GM23338 (cell line): ENCODE results near the gene SNX8. TPM values are rescaled to one million over a fixed set of nuclear protein-coding genes. Genes with fewer than 3 reads are reported as not detected.

Experiments used
- ATAC-seq: fragments of 200-7000 bp; cut with Tn5 transposase; 3 replicates; pipeline ENCODE4 v1.9.1; 2020
- DNase-seq: peaks from one replicate; pipeline ENCODE4 v3.0.0-alpha.2; 2015; ENCODE audit warnings: low spot score
- H2AFZ ChIP-seq: fragments of 200-600 bp; sonication (generic); 2 replicates; pipeline ENCODE4 v1.8.0; 2016; ENCODE audit warnings: antibody characterized with exemption, mild to moderate bottlenecking, moderate library complexity
- H3F3A ChIP-seq: fragments of 200-600 bp; sonication (generic); replicated peaks from 2 replicates; pipeline ENCODE4 v1.8.0; 2017; ENCODE audit warnings: antibody characterized with exemption, mixed run types, low read depth
- H3K27ac ChIP-seq: fragments of 200-600 bp; sonication (generic); 2 replicates; pipeline ENCODE4 v1.6.1; 2016; ENCODE audit warnings: low read depth
- H3K27me3 ChIP-seq: fragments of 200-600 bp; sonication (generic); 2 replicates; pipeline ENCODE4 v1.8.0; 2016; ENCODE audit warnings: mild to moderate bottlenecking, mixed run types, moderate library complexity; ENCODE audit not compliant: insufficient read depth
- H3K36me3 ChIP-seq: fragments of 200-600 bp; sonication (generic); 2 replicates; pipeline ENCODE4 v1.8.0; 2016; ENCODE audit warnings: mild to moderate bottlenecking; ENCODE audit not compliant: insufficient read depth
- H3K4me1 ChIP-seq: fragments of 200-600 bp; sonication (generic); 2 replicates; pipeline ENCODE4 v1.8.0; 2016; ENCODE audit warnings: mild to moderate bottlenecking, moderate library complexity; ENCODE audit not compliant: insufficient read depth
- H3K4me2 ChIP-seq: fragments of 200-600 bp; sonication (generic); 2 replicates; pipeline ENCODE4 v1.7.1; 2017; ENCODE audit warnings: mixed run types
- H3K4me3 ChIP-seq: fragments of 200-600 bp; sonication (generic); 2 replicates; pipeline ENCODE4 v1.6.1; 2016; ENCODE audit warnings: mixed run types
- H3K79me2 ChIP-seq: fragments of 200-600 bp; sonication (generic); replicated peaks from 2 replicates; pipeline ENCODE4 v1.8.0; 2017; ENCODE audit warnings: mild to moderate bottlenecking; ENCODE audit not compliant: insufficient read depth
- H3K9me2 ChIP-seq: fragments of 200-600 bp; sonication (generic); 2 replicates; pipeline ENCODE4 v1.8.0; 2017; ENCODE audit not compliant: insufficient read depth
- H4K20me1 ChIP-seq: fragments of 200-600 bp; sonication (generic); replicated peaks from 2 replicates; pipeline ENCODE4 v1.8.0; 2017; ENCODE audit warnings: mild to moderate bottlenecking; ENCODE audit not compliant: insufficient read depth
- H3K27ac Mint-ChIP-seq: 2 replicates; pipeline ENCODE4 v1.8.0; 2020; ENCODE audit warnings: inconsistent platforms, mild to moderate bottlenecking, moderate library complexity, mixed read lengths
- H3K27me3 Mint-ChIP-seq: 3 replicates; pipeline ENCODE4 v1.8.0; 2022; ENCODE audit warnings: low read depth, mild to moderate bottlenecking, moderate library complexity, mixed read lengths, inconsistent platforms; ENCODE audit not compliant: insufficient read depth, poor library complexity
- H3K36me3 Mint-ChIP-seq: 3 replicates; pipeline ENCODE4 v1.8.0; 2021; ENCODE audit warnings: low read depth, mild to moderate bottlenecking, inconsistent platforms, moderate library complexity, mixed read lengths
- H3K4me1 Mint-ChIP-seq: 3 replicates; pipeline ENCODE4 v1.8.0; 2020; ENCODE audit warnings: mild to moderate bottlenecking, inconsistent platforms, mixed read lengths
- H3K4me3 Mint-ChIP-seq: 3 replicates; pipeline ENCODE4 v1.8.0; 2021; ENCODE audit warnings: moderate library complexity, mild to moderate bottlenecking, inconsistent platforms, mixed read lengths
- H3K9me3 Mint-ChIP-seq: 3 replicates; pipeline ENCODE4 v1.8.0; 2020; ENCODE audit warnings: moderate library complexity, mild to moderate bottlenecking, inconsistent platforms, mixed read lengths
- CREB1 ChIP-seq: fragments of 250-450 bp; sonication (Bioruptor Pico); IDR thresholded peaks from 2 replicates; pipeline ENCODE4 v1.5.0; 2020; ENCODE audit warnings: low read depth, mild to moderate bottlenecking, moderate library complexity
- EZH2 ChIP-seq: fragments of 200-600 bp; sonication (generic); IDR thresholded peaks from one replicate; pipeline ENCODE4 v1.8.0; 2017; ENCODE audit warnings: antibody characterized with exemption, mild to moderate bottlenecking, low read depth; ENCODE audit not compliant: unreplicated experiment
- EZH2phosphoT487 ChIP-seq: fragments of 200-600 bp; sonication (generic); IDR thresholded peaks from one replicate; pipeline ENCODE4 v1.8.1; 2018; ENCODE audit warnings: antibody characterized with exemption; ENCODE audit not compliant: unreplicated experiment
- JUNB ChIP-seq: IDR thresholded peaks from one replicate; pipeline ENCODE4 v1.6.1; 2016; ENCODE audit warnings: antibody characterized with exemption; ENCODE audit not compliant: unreplicated experiment
- NANOG ChIP-seq: IDR thresholded peaks from 2 replicates; pipeline ENCODE4 v1.6.1; 2016; ENCODE audit warnings: antibody characterized with exemption, borderline replicate concordance
- POLR2AphosphoS5 ChIP-seq: IDR thresholded peaks from 2 replicates; pipeline ENCODE4 v1.6.1; 2016; ENCODE audit warnings: antibody characterized with exemption, low read depth
- STAT1 ChIP-seq: IDR thresholded peaks from one replicate; pipeline ENCODE4 v1.6.1; 2016; ENCODE audit warnings: antibody characterized with exemption; ENCODE audit not compliant: unreplicated experiment
- ZNF114 ChIP-seq: fragments of 250-450 bp; sonication (Bioruptor Pico); IDR thresholded peaks from 2 replicates; pipeline ENCODE4 v1.5.0; 2020; ENCODE audit warnings: mild to moderate bottlenecking, moderate library complexity
- ZNF331 ChIP-seq: fragments of 250-450 bp; sonication (Bioruptor Pico); IDR thresholded peaks from 2 replicates; pipeline ENCODE4 v1.5.0; 2020; ENCODE audit warnings: low read depth, mild to moderate bottlenecking, moderate library complexity
- polyA plus RNA-seq: library from polyadenylated mRNA; unstranded; fragments of >200 nt; fragmentation: Nextera tagmentation; extraction: Ambion mirVana; gene quantifications from 2 replicates; pipeline ENCODE4 v1.2.1, GENCODE V29; 2016
- total RNA-seq: library from RNA; depleted of rRNA; stranded (reverse); fragments of >200 nt; shearing (Covaris generic); gene quantifications from 2 replicates; pipeline ENCODE4 v1.2.3, GENCODE V29; 2014
- TF ChIP-seq, protein P1 (sequence below), 2 experiments: fragments of 200-600 bp in 1 of 2; sonication (generic) in 1 of 2; conservative IDR thresholded peaks; 2 replicates each; pipeline versions ENCODE4 v1.5.1 to v1.6.1; 2016 to 2017; ENCODE audit warnings: antibody characterized with exemption in 2 of 2, low read depth in 2 of 2, mild to moderate bottlenecking in 2 of 2, moderate library complexity in 1 of 2
- TF ChIP-seq, protein P2 (sequence below): IDR thresholded peaks from 2 replicates; pipeline ENCODE4 v1.6.1; 2016; ENCODE audit warnings: antibody characterized with exemption

The SNX8 gene
- total and polyA plus RNA-seq, 2 experiments from 2014 or later = 44.3 to 50.9 TPM

DNA sequence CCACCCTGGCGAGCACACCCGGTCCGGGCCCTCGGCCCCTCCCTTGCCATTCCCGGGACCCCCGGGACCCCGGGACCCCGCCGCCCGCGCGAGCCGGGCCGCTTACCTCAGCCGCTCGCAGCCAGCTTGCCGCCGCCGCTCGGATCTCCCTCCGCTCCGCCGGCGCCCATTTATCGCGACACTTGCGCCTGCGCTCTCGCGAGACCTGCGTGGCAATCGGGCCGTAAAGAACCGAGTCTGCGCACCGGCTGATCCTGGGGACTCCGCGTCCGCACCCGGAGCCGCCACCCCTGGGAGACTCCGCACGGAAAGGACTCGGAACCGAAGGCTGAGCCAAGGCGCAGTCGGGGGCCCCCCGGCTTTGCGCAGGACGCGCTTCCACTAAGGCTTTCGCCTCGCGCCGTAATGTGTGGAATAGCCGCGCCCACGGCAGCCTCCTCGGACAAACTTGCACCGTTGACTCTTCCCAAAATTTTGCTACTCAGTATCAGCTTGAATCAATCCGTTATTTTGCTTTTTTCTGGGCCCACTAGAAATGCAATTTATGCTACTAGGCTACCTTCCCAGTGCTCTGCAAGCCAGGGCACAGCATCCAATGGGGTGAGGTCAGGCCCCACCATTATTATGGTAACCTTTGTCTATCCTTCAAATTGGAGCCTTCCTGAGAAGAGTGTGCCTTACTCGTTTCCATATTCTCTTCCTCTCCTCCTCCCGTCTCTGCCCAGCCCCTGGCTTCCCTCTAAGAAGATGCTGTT is 81.3 kb downstream of the SNX8 start, which contains the start of gene MAD1L1:
Gene MAD1L1, minus strand, starts transcription at position 180 of the 755 bp plus-strand sequence. CDS start 2,812 bp downstream, outside the sequence.
- H3K79me2 ChIP-seq = peaks cover 56% of the 10 kb centered on the region
- peaks cover 13% of the 10 kb centered on the region for H3K27me3 Mint-ChIP-seq
- H3K4me1 Mint-ChIP-seq = peaks cover 12% of the 10 kb centered on the region
- peak within 1 kb of the TSS; percentile 15 for H2AFZ ChIP-seq
- H3K4me2 ChIP-seq = peak within 1 kb of the TSS; percentile 96
- H3K27me3 ChIP-seq = no peaks in the 10 kb centered on the region
- H3K9me3 Mint-ChIP-seq = no peaks in the 10 kb centered on the region
- peaks cover 12% of the 10 kb centered on the region for H4K20me1 ChIP-seq
- no peaks in the 10 kb centered on the region for H3K9me2 ChIP-seq
- DNase-seq (peak; percentile 96), ATAC-seq (peak; percentile 87)
- peaks cover 33% of the 10 kb centered on the region for H3K36me3 ChIP-seq
- peak within 1 kb of the TSS; percentile 85 for H3K27ac ChIP-seq
- peaks cover 19% of the 10 kb centered on the region for H3K4me1 ChIP-seq
- TF ChIP-seq ZNF331 (CRISPR knock-in tag) (no peak), NANOG (no peak), EZH2 (no peak), JUNB (no peak), CREB1 (CRISPR knock-in tag) (peak; percentile 56; the same call in 1 of the 2 replicates), EZH2phosphoT487 (no peak), POLR2AphosphoS5 (peak; percentile 69; the same call in 1 of the 2 replicates), STAT1 (no peak), ZNF114 (CRISPR knock-in tag) (no peak)
- TF ChIP-seq, protein P1, sequence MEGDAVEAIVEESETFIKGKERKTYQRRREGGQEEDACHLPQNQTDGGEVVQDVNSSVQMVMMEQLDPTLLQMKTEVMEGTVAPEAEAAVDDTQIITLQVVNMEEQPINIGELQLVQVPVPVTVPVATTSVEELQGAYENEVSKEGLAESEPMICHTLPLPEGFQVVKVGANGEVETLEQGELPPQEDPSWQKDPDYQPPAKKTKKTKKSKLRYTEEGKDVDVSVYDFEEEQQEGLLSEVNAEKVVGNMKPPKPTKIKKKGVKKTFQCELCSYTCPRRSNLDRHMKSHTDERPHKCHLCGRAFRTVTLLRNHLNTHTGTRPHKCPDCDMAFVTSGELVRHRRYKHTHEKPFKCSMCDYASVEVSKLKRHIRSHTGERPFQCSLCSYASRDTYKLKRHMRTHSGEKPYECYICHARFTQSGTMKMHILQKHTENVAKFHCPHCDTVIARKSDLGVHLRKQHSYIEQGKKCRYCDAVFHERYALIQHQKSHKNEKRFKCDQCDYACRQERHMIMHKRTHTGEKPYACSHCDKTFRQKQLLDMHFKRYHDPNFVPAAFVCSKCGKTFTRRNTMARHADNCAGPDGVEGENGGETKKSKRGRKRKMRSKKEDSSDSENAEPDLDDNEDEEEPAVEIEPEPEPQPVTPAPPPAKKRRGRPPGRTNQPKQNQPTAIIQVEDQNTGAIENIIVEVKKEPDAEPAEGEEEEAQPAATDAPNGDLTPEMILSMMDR (conservative IDR thresholded peaks at IDR 0.05; ENCODE audit: low read depth in 2 of 2) = no peak
- TF ChIP-seq, protein P2, sequence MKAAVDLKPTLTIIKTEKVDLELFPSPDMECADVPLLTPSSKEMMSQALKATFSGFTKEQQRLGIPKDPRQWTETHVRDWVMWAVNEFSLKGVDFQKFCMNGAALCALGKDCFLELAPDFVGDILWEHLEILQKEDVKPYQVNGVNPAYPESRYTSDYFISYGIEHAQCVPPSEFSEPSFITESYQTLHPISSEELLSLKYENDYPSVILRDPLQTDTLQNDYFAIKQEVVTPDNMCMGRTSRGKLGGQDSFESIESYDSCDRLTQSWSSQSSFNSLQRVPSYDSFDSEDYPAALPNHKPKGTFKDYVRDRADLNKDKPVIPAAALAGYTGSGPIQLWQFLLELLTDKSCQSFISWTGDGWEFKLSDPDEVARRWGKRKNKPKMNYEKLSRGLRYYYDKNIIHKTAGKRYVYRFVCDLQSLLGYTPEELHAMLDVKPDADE = no peak
- H3K27ac Mint-ChIP-seq = peak within 1 kb of the TSS; percentile 94
- H3F3A ChIP-seq = peaks cover 13% of the 10 kb centered on the region; the same call in 1 of the 2 replicates
- peak within 1 kb of the TSS; percentile 91 for H3K4me3 Mint-ChIP-seq
- H3K4me3 ChIP-seq = peak within 1 kb of the TSS; percentile 93
- H3K36me3 Mint-ChIP-seq = peaks cover 55% of the 10 kb centered on the region
